Activated CD4-positive, alpha-beta T cell treated with anti-CD3 and anti-CD28 coated beads for 1 hour (primary cell): Measurements from ENCODE around the gene ARRDC2.
"Not testable (repeated sequence)": the region's sequence is repeated elsewhere in the genome, so short reads cannot be mapped to it uniquely, and the experiment has no call there.

ENCODE experiments used
- DNase-seq: peaks from one replicate; pipeline ENCODE4 v3.0.0-alpha.2; 2020

The ARRDC2 gene

GRCh38 chr19:17993076-17993813 is 14.7 kb upstream of the ARRDC2 start:
- DNase-seq, result no peak

- peak; percentile 77 for DNase-seq
These were observed 11.1 kb upstream of the ARRDC2 start for GRCh38 chr19:17996826-17997316.

GRCh38 chr19:17997969-17998826 is 9.8 kb upstream of the ARRDC2 start:
- DNase-seq, result no peak

GRCh38 chr19:17998827-17999150 is 9.2 kb upstream of the ARRDC2 start:
- no peak for DNase-seq

GRCh38 chr19:17999684-18000479 is 8.1 kb upstream of the ARRDC2 start:
- no peak for DNase-seq

- no peak for DNase-seq
These were observed 7.5 kb upstream of the ARRDC2 start for GRCh38 chr19:18000480-18000914.

- DNase-seq, result peak; percentile 83
These were observed 6.8 kb upstream of the ARRDC2 start for GRCh38 chr19:18000915-18001776.

GRCh38 chr19:18001777-18002345 is 6.1 kb upstream of the ARRDC2 start:
- DNase-seq, result no peak

GRCh38 chr19:18002347-18002850 is 5.6 kb upstream of the ARRDC2 start:
- no peak for DNase-seq

- DNase-seq, result not testable (repeated sequence)
These were observed 2.2 kb upstream of the ARRDC2 start for GRCh38 chr19:18005750-18006149.

- DNase-seq, result peak; percentile 76
These were observed 690 bp upstream of the ARRDC2 start for GRCh38 chr19:18007044-18007916.

GRCh38 chr19:18008814-18009213 is 844 bp downstream of the ARRDC2 start:
- DNase-seq, result no peak

- DNase-seq, result no peak
These were observed 1.6 kb downstream of the ARRDC2 start for GRCh38 chr19:18009412-18010066.

- DNase-seq, result no peak
These were observed 2.2 kb downstream of the ARRDC2 start for GRCh38 chr19:18010149-18010548.

GRCh38 chr19:18013210-18014111 is 5.5 kb downstream of the ARRDC2 start:
- no peak for DNase-seq

- no peak for DNase-seq
These were observed 6.2 kb downstream of the ARRDC2 start for GRCh38 chr19:18014197-18014596.

- no peak for DNase-seq
These were observed 8.4 kb downstream of the ARRDC2 start for GRCh38 chr19:18016209-18016910.
